ENCODE results near the gene ABCA13.

The ABCA13 gene

GRCh38 chr7:48249166-48249565 lies 77.9 kb downstream of the ABCA13 start:
- no peak for DNase-seq

DNA sequence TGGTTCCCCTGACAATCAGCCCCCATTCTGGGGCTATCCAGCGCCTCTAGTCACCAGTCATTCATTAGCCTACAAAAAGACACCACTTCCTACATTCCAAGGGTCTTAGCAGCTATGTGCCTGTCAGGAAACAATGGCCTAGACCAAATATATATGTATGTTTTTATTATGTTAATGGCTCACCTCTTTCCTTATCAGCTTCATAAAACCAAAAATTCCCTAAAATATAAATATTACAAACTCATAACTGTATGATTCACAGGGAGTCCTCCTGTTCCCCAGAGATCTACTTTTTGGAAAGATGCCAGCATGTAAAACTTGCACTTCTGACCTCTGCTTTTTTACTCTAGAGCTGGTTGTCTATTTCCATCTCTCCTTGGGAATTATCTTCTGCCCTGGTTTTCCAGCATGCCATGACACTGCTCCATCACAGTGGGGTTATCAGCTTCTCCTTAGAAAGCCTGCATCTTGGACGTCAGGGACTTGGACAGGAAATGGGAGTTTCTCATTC lies 79.2 kb downstream of the ABCA13 start:
- no peak for DNase-seq

DNA sequence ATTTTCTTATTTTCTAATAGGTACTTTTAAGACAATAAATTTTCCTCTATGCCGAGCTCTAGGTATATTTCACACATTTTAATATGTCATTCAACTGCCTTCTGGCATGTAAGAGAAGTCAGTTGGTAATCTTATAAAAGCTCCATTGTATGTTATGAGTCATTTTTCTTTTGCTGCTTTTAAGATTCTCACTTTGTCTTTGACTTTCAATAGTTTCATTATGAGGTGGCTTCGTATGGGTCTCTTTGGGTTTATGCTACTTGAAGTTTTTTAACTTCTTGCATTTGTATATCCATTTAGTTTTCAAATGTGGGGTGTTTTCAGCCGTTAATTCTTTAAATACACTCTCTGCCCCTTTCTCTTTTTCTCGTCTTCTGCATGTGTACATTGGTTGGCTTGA lies 80.5 kb downstream of the ABCA13 start:
- DNase-seq = no peak

DNA sequence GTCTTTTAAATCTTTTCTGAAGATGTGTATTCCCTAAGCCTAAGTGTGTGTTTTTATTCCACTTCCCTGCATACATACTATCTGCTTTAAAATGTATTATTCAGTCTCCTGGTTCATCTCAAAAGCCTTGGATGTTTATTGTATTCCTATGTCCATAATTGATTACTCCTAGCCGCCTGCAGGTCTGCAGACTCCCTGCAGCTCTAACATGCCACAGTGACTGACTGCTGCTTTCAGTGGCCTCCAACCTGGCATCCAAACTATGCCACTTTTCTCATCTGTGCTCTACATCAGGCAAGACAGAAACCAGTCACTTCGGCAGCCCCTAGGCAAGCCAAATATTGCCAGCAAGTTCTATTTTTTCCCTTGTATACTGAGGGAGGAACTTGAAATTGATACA lies 81.7 kb downstream of the ABCA13 start:
- DNase-seq = no peak

- no peak for DNase-seq
Observed at GRCh38 chr7:48255046-48255445, 83.8 kb downstream of the ABCA13 start.

DNA sequence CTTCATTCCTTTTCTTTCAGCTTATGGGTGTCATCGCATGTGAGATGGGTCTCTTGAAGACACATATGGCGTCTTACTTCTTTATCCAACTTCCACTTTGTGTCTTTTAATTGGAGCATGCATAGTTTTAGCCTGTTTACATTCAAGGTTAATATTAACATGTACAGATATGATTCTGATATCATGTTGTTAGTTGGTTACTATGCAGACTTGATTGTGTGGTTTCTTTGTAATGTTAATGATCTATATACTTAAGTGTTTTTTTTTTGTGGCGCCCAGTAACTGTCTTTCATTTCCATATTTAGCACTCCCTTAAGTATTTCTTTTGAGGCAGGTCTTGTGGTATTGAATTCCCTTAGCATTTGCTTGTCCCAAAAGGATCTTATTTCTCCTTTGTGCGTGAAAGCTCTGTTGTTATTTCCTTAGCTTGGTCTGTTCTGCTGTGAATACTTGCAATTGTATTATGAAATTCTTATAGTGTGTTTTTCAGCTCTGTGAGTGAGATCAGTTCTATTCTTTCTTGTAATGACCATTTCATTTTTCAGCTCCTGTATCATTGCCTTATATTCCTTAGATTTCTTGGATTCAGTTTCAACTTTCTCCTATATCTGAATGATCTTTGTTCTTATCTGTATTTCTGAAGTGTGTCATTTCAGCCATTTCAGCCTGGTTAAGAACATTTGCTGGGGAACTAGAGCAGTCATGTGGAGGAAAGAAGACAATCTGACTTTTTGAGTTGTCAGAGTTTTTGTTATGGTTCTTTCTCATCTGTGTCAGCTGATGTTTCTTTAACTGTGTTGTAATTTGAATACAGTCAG lies 88.4 kb downstream of the ABCA13 start:
- DNase-seq = no peak

- no peak for DNase-seq
Observed at GRCh38 chr7:48261696-48262095, 90.4 kb downstream of the ABCA13 start.

DNA sequence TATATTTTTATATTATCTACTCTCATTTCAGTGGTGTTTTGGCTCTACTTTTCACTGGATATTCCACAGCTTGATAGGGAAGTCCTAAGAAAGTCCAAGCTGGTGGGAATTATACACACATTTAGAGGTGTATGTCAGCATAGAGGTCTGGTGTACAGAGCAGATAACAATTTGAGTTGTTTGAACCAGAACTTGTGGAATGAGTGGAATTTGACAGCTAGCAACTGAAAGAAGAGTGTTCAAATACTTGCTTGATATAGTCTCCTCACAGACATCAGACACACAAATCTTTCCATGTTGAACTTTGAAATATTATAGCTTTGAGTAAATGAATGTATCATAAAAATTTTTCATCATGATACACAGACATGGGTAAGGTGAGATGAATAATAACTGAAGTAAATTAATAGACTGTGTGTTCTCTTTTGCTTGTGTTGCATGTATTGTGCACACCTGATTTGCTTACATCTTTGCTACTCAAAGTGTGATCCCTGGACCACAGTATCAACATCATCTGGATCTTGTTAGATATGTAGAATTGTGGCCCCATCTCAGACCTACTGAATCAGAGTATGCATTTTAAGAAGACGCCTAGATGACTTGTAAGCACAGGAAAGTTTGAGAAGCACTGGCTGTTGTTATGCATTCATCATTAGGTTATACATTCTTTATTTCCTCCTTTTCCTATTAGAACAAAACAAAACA lies 91.5 kb downstream of the ABCA13 start:
- DNase-seq = no peak

DNA sequence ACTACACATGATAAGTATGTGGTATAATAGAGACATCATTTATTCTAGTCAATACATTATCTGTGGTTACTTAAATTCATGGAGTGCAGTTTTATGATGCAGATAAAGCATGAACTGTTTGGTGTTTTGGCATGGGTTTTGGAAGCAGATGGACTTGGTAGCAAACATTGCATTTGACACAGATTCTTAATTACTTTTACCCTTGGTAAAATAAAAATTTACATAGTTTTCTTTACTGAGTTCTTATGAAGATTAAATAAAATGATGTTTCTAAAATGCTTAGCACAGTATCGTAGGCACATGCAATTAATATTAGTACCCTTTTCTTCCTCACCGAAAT lies 92.0 kb downstream of the ABCA13 start:
- no peak for DNase-seq

GRCh38 chr7:48269066-48269465 lies 97.8 kb downstream of the ABCA13 start:
- no peak for DNase-seq

- no peak for DNase-seq
Observed at GRCh38 chr7:48274662-48275061, 103.4 kb downstream of the ABCA13 start.

DNA sequence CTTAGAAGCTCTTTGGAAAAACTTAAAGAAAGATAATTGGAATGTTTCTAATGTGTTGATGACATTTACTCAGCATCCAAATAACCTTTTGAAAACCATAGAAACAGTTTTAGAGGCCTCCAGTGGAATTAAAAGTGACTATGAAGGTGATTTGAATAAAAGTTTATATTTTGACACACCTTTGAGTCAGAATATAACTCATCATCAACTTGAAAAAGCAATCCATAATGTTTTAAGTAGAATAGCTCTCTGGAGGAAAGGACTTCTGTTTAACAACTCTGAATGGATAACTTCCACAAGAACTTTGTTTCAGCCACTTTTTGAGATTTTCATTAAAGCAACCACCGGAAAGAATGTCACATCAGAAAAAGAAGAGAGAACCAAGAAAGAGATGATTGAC lies 108.2 kb downstream of the ABCA13 start:
- no peak for DNase-seq

- DNase-seq = no peak
Observed at GRCh38 chr7:48280100-48280499, 108.8 kb downstream of the ABCA13 start.

DNA sequence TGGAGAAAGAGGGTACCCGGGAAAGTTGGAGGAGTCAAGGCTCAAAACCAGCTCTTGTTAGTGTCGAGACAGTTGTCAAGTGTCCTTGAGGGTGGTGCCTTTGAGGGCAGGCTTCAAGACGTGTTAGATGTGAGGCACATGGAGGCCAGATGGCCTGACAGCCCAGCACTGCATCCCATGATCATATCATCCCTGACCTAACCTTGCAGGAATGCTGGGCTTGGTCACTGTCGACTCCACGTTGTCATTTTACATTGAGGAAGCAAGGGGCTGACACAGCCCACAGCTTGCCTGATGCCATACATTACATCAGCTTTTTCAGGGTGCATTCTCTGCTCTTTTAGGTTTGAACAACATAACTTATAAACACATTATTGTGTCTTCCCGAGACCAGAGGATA lies 114.1 kb downstream of the ABCA13 start:
- DNase-seq = no peak

- no peak for DNase-seq
Observed at GRCh38 chr7:48286836-48287235, 115.6 kb downstream of the ABCA13 start.

- no peak for DNase-seq
Observed at GRCh38 chr7:48289656-48290055, 118.4 kb downstream of the ABCA13 start.

DNA sequence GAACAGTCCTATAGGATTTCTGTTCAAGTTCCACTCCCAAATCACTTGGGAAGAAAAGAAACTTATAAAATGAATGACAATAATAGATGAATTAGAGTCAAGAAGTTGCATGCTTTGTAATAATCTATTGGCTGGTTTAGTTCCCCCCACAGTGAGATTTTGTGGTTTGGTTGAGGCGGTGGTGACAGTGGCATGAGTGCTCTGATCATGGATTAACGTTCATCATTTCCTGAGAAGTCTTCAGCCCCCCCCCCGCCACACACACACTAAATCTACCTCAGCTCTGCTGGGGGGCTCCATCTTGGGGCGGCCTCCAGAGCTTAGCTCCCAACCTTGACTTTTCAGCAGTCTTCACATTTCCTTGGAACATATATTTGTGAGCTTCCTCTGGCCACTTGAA lies 121.7 kb downstream of the ABCA13 start:
- no peak for DNase-seq

- DNase-seq = no peak
Observed at GRCh38 chr7:48295296-48295971, 124.2 kb downstream of the ABCA13 start.

- no peak for DNase-seq
Observed at GRCh38 chr7:48296966-48297365, 125.7 kb downstream of the ABCA13 start.

- no peak for DNase-seq
Observed at GRCh38 chr7:48298779-48299178, 127.5 kb downstream of the ABCA13 start.

DNA sequence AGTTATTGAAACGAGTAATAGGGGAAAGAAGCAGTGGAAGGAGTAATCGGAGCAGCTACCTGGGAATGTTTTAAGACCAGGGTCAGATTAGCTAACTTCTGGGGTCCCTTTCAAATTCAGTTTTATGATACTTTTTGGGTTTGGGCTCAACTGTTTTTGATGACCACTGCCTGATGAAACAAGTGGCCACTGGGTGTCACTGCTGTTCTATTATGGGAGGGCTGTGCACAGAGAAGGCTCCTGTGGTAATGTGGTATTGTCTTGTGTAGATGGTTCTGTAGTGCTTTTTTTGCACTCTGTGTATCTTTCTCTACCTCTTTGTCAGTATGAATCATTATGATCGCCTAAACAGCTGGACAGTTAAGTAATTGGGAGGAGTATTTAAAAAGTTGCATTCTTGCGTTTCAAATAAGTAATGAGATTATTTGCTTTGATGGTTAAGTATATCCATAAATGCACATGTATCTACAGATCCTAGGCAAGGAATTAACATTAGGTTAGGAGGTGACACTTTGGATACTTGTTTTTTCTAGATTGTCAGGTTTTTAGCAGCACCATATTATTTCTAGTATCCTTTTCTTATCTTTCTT lies 128.4 kb downstream of the ABCA13 start:
- no peak for DNase-seq

GRCh38 chr7:48300301-48300700 lies 129.0 kb downstream of the ABCA13 start:
- no peak for DNase-seq

GRCh38 chr7:48301201-48301600 lies 129.9 kb downstream of the ABCA13 start:
- DNase-seq = no peak

GRCh38 chr7:48304641-48305040 lies 133.4 kb downstream of the ABCA13 start:
- no peak for DNase-seq
